Dermis blood vessel endothelial cell (primary cell): ENCODE data around the gene DGKG. TPM values are rescaled to one million over a fixed set of nuclear protein-coding genes. Genes with fewer than 3 reads are reported as not detected.

Experiments
- DNase-seq: peaks from one replicate; pipeline ENCODE4 v3.0.0; 2010
- total RNA-seq: library from RNA; depleted of rRNA; stranded (reverse); fragments of >200 nt; gene quantifications from 2 replicates; pipeline ENCODE4 v1.2.3, GENCODE V29; 2014

Gene DGKG
- total RNA-seq, 1 donor from 2014 or later: under 0.01 TPM

DNA sequence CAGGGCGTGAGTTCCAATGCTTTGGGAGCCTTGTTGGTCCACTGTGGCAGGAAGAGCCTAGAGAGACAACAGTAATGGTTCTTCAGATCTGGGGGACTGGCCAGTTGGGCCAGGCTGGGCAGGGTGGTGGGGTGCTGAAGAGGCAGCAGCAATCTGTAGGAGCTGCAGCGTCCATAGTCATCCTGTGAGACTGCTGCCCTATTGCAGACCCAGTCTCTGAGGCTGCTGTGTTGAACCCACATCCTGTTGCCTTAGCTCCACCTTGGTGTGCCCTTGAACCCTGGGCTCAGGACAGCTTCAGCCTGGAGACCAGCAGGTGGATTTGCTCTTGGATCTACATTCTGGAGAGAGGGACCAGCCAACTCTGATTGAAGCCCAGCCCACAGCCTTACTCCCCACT lies 229.5 kb downstream of the DGKG start:
- no peak for DNase-seq

DNA sequence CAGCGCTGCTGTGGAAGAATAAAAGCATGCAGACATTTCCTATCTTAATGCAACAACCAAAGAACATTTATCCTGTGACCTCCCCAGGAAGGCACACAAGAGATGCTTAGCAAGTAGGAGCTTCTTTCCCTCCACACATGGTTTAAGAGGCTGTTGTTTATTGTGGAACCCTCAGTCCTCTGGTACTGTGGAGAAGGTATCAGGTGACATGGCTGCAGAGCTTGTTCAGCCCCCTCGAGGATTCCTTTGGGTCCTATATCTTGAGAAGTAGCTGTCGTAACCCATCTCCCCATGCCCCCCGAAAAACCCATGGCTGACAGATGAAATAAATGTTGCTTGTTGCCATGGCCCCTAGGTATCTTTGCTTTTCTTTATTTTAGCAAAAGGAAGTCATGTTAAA lies 232.8 kb downstream of the DGKG start:
- no peak for DNase-seq

GRCh38 chr3:186128158-186128557 lies 233.9 kb downstream of the DGKG start:
- no peak for DNase-seq

DNA sequence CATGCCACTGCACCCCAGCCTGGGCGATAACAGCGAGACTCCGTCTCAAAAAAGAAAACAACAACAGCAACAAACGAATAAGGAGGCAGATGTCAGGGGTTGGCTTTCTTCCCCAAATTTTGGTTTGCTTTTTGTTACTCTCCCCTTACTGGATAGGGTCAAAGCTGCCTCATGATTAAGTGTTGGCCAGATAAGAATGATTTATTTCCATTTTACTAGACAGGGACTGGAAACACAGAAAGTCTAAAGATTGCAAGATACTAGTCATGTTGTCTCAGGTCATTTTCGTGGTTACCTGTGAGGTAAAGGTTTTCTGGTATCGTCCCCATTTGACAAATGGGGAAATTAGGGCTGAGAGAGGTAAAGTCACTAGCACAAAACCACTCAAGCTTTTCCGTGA lies 234.6 kb downstream of the DGKG start:
- DNase-seq: no peak

DNA sequence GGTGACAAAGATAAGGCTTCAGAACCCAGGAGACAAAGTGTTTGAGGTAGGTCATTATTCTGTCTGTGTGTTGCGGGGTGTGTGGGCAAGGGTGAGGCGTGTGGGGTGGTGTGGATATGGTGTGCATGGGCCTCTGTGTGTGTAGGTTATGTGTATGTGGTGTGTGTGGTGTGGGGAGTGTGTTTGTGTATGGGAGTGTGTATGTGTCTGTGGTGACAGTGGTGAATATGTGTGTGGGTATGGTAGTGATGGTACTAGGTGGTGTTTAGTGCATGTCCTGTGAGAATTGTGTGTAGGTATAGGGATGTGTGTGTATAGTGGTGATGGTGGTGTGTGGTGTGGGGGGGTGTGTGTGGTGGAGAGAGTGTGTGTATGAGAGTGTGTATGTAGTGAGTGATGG lies 236.9 kb downstream of the DGKG start:
- DNase-seq: no peak

GRCh38 chr3:186124592-186124991 lies 237.4 kb downstream of the DGKG start:
- DNase-seq: no peak

DNA sequence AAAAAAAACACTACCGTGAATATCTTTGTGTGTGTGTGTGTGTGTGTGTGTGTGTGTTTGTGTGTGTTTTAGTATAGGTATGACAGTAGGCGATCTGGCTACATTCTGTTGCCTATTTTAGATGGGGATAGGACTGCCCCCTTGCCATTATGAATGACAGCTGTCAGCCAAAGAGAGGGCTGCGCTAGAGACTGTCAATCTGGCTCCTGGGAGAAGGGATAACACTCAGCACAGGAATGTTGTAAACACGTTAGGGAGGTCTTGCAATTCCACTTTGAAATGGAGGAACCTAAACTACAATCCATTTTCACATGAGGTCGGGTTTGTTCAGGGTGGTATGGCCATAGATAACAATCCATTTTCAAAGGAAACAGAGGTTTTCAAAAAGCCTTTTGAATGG lies 239.0 kb downstream of the DGKG start:
- no peak for DNase-seq

GRCh38 chr3:186121968-186122367 lies 240.1 kb downstream of the DGKG start:
- no peak for DNase-seq

- DNase-seq: no peak
Measured at GRCh38 chr3:186121278-186121677, 240.8 kb downstream of the DGKG start.

GRCh38 chr3:186119499-186119898 lies 242.5 kb downstream of the DGKG start:
- no peak for DNase-seq

GRCh38 chr3:186118692-186119091 lies 243.3 kb downstream of the DGKG start:
- no peak for DNase-seq

GRCh38 chr3:186117521-186118134 lies 244.4 kb downstream of the DGKG start:
- DNase-seq: no peak

DNA sequence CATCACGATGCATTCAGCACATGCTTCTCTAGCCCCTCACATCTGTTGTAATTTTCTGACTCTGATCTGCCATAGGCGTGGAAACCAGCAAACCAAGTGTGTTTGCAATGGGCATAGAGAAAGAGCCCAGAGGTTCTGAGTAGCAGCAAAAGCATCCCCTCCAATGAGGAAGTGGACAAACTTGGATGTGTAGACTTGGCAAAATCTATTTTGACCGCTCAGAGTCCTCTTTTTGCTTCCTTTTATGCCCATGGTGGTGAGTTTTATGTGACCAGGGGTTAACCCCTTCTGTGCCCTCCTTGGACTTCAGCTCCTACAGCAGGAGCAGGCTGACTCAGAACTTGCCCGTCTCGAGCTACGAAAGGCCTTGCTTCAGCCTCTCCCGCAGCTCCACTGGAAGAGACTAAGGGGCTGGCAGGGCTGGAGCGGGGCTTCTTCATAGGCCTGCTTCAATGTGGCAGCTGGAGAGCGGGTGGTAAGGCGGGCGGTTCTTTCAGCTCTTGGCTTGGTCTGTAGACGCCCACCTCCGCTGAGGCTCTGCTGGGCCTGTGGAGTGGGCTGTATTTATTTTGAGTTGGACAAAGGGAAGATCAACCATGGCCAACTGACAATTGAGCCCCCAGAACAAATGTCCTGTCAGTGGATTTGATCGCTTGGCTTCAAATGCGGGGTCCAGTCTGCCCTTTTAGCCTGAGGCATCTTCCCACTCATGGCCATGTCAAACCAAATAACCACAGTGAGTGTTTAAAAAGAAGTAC lies 246.6 kb downstream of the DGKG start:
- no peak for DNase-seq

DNA sequence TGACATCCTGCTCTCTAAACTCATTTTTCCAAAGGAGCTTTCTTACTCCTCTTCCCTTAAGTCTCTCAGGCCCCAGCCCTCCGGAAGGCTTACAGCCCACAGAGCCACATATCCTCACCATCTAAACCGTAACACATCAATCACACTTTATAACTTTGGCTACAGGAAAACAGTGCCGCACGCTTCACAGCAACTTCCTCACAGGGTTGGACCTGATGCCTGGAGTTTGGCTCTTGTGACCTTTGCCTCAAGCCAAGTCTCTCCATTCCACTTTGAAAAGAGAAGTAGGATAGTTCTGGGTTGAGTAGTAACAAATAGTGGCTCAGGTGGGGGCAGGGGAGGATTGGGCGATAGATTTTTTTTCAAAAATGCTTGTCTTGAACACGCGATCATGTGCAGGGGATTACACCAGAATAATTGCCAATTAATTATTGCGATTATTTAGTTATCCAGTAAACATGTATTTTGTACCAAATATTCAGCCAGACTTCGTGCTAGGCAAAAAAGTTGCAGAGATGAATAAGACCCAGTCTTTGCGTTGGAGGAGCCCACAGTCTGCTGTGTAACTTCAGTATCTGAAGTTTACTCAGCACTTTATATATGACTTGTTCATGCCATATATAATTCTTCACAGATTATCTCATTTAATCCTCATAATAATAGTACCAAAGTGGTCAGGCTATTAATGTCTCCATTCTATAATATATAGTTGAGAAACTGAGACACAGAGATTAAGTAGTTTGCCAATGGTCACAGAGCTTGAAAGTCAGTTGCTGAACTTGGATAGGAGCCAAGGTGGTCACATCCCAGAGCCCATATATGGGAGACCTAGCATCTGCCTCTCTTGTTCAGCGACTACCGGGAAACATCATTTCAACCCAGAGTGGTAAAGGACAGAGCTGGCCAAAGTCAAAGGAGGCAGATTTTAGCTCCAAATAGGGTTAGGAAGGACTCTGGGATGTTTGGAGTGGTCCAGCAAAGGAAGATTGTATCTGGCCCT lies 250.8 kb downstream of the DGKG start:
- DNase-seq: no peak

DNA sequence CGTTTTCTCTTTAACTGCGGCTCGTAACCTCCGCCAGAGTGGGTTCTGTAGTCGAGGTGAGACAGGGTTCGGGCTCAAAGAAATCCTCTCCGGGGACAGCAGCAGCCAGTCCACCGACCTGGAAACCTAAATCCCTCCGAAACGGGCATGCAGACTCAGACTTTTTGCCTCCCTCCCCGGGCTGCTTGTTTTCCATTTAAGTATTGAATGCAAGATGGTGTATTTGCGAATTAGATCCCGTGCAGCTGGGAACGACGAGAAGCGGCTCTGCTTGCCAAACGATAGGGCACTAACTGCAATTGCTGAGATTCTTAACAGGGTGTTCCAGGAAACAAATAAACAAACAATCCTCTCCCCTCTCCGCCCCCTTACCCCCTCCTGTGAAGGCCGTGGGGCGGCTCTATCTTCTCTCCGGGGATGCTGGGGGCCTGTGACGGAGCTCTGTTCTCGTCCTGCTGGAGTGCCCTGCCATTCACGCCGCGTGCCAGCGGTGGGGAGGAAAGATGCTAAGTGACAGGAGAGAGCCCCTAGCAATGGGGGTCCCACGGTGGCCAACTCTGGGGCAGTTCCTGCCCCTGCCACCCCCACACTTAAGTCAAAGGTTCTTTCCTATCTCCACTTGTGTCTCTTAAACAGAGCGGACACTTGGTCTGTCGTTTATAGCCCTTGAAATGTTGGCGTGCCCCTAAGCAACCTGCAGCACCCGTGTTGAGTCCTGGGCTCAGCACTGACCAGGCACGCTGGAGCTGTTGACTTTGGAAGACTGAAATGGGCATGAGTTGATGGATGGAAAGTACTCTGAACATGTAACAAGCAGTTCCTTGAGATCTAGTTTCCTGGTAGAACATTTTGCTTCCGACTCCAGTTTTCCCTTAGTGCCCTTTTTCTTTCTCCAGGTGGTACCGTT lies 251.9 kb downstream of the DGKG start:
- peak; percentile 49 for DNase-seq

- peak; percentile 99 for DNase-seq
Measured at GRCh38 chr3:186108941-186109865, 252.8 kb downstream of the DGKG start, which contains the start of gene ETV5. TSS of gene ETV5 (minus strand) at chr3:186109089. CDS start at chr3:186105868, 3,221 bp downstream.

- peak; percentile 71 for DNase-seq
Measured at GRCh38 chr3:186108106-186108940, 253.7 kb downstream of the DGKG start.

GRCh38 chr3:186107215-186108105 lies 254.6 kb downstream of the DGKG start:
- peak; percentile 69 for DNase-seq

GRCh38 chr3:186105543-186105942 lies 256.5 kb downstream of the DGKG start:
- DNase-seq: no peak
